ENCODE measurements around the gene MRGPRX4. TPM values are rescaled to one million over a fixed set of nuclear protein-coding genes. Genes with fewer than 3 reads are reported as not detected.
"Not testable (repeated sequence)": the region's sequence is repeated elsewhere in the genome, so short reads cannot be mapped to it uniquely, and the experiment has no call there.

The MRGPRX4 gene
- total RNA-seq, 1 experiment from 2014 or later, result not detected

- Histone ChIP-seq H3K4me3 (ENCODE audit: low read depth, low read length, poor library complexity, severe bottlenecking) (no peak overlapping the region), H3K9me3 (ENCODE audit: low read depth, low read length, poor library complexity, severe bottlenecking) (no peaks in the 10 kb centered on the region), H3K36me3 (ENCODE audit: insufficient read depth, low read length, poor library complexity, severe bottlenecking) (no peaks in the 10 kb centered on the region), H3K27me3 (replicated peaks; ENCODE audit: insufficient read depth, low read depth, low read length, poor library complexity) (peaks cover 5% of the 10 kb centered on the region), H3K4me1 (ENCODE audit: insufficient read depth, low read length, poor library complexity, severe bottlenecking) (no peaks in the 10 kb centered on the region), H3K27ac (ENCODE audit: low read depth, low read length, poor library complexity, severe bottlenecking) (no peak overlapping the region)
- ChIA-PET POLR2A (ENCODE audit: low non-redundant PET) (no interaction called here), CTCF (interaction anchor here (0.7 kb wide), 1 partner anchor 32 kb away, joined by 3 read pairs; no protein-coding TSS in a partner anchor)
- intact Hi-C loops (cut with micrococcal nuclease; ENCODE audit: unreplicated experiment), result no loop called here
- no TSS peak for BruUV-seq (replicated peaks)
- DNase-seq (ENCODE audit: low spot score), result peak; percentile 10
- TF ChIP-seq EZH2 (IDR thresholded peaks at IDR 0.05; ENCODE audit: borderline replicate concordance, low read depth, low read length, poor library complexity, severe bottlenecking) (no peak), CTCF (conservative IDR thresholded peaks at IDR 0.05; ENCODE audit: low read depth, low read length) (peak; percentile 49)
Observed at GRCh38 chr11:18171377-18172000, 1.1 kb upstream of the MRGPRX4 start.

- CTCF ChIA-PET, result no interaction called here
- POLR2A ChIA-PET (ENCODE audit: low non-redundant PET), result no interaction called here
- Histone ChIP-seq H3K27me3 (replicated peaks; ENCODE audit: insufficient read depth, low read depth, low read length, poor library complexity) (peaks cover 5% of the 10 kb centered on the region), H3K4me1 (ENCODE audit: insufficient read depth, low read length, poor library complexity, severe bottlenecking) (no peaks in the 10 kb centered on the region), H3K4me3 (ENCODE audit: low read depth, low read length, poor library complexity, severe bottlenecking) (no peak overlapping the region), H3K36me3 (ENCODE audit: insufficient read depth, low read length, poor library complexity, severe bottlenecking) (no peaks in the 10 kb centered on the region), H3K9me3 (ENCODE audit: low read depth, low read length, poor library complexity, severe bottlenecking) (no peaks in the 10 kb centered on the region), H3K27ac (ENCODE audit: low read depth, low read length, poor library complexity, severe bottlenecking) (no peak overlapping the region)
- no peak for DNase-seq (ENCODE audit: low spot score)
- no peak for TF ChIP-seq EZH2 (IDR thresholded peaks at IDR 0.05; ENCODE audit: borderline replicate concordance, low read depth, low read length, poor library complexity, severe bottlenecking)
- TF ChIP-seq CTCF (conservative IDR thresholded peaks at IDR 0.05; ENCODE audit: low read depth, low read length), result no peak
- intact Hi-C loops (cut with micrococcal nuclease; ENCODE audit: unreplicated experiment), result no loop called here
- BruUV-seq (replicated peaks), result no TSS peak
Observed at GRCh38 chr11:18173225-18173866, 709 bp downstream of the MRGPRX4 start.

- H3K27me3 ChIP-seq (replicated peaks; ENCODE audit: insufficient read depth, low read depth, low read length, poor library complexity), result peaks cover 8% of the 10 kb centered on the region
- BruUV-seq (replicated peaks), result no TSS peak
- no peaks in the 10 kb centered on the region for H3K36me3 ChIP-seq (ENCODE audit: insufficient read depth, low read length, poor library complexity, severe bottlenecking)
- H3K4me3 ChIP-seq (ENCODE audit: low read depth, low read length, poor library complexity, severe bottlenecking), result no peak overlapping the region
- intact Hi-C loops (cut with micrococcal nuclease; ENCODE audit: unreplicated experiment), result no loop called here
- DNase-seq (ENCODE audit: low spot score), result no peak
- ChIA-PET CTCF (no interaction called here), POLR2A (ENCODE audit: low non-redundant PET) (no interaction called here)
- TF ChIP-seq EZH2 (IDR thresholded peaks at IDR 0.05; ENCODE audit: borderline replicate concordance, low read depth, low read length, poor library complexity, severe bottlenecking) (no peak), CTCF (conservative IDR thresholded peaks at IDR 0.05; ENCODE audit: low read depth, low read length) (no peak)
- H3K4me1 ChIP-seq (ENCODE audit: insufficient read depth, low read length, poor library complexity, severe bottlenecking), result no peaks in the 10 kb centered on the region
- no peak overlapping the region for H3K27ac ChIP-seq (ENCODE audit: low read depth, low read length, poor library complexity, severe bottlenecking)
- no peaks in the 10 kb centered on the region for H3K9me3 ChIP-seq (ENCODE audit: low read depth, low read length, poor library complexity, severe bottlenecking)
Observed at GRCh38 chr11:18188796-18189195, 16.2 kb downstream of the MRGPRX4 start.

GRCh38 chr11:18189476-18190245 lies 17.0 kb downstream of the MRGPRX4 start:
- H3K9me3 ChIP-seq (ENCODE audit: low read depth, low read length, poor library complexity, severe bottlenecking); BruUV-seq (replicated peaks); CTCF ChIA-PET; H3K4me1 ChIP-seq (ENCODE audit: insufficient read depth, low read length, poor library complexity, severe bottlenecking); H3K27me3 ChIP-seq (replicated peaks; ENCODE audit: insufficient read depth, low read depth, low read length, poor library complexity); POLR2A ChIA-PET (ENCODE audit: low non-redundant PET); H3K27ac ChIP-seq (ENCODE audit: low read depth, low read length, poor library complexity, severe bottlenecking); H3K36me3 ChIP-seq (ENCODE audit: insufficient read depth, low read length, poor library complexity, severe bottlenecking); DNase-seq (ENCODE audit: low spot score); H3K4me3 ChIP-seq (ENCODE audit: low read depth, low read length, poor library complexity, severe bottlenecking); intact Hi-C loops (cut with micrococcal nuclease; ENCODE audit: unreplicated experiment): not testable (repeated sequence)
